GM13976 (cell line): ENCODE measurements around the gene CFAP97.
"Not testable (repeated sequence)": the region's sequence is repeated elsewhere in the genome, so short reads cannot be mapped to it uniquely, and the experiment has no call there.

Experiments used
- DNase-seq: peaks from one replicate; pipeline ENCODE4 v3.0.0; 2012; ENCODE audit warnings: low spot score
- CTCF ChIP-seq: IDR thresholded peaks from 2 replicates; pipeline ENCODE4 v1.5.1; 2012; ENCODE audit warnings: borderline replicate concordance, mild to moderate bottlenecking; ENCODE audit not compliant: insufficient read depth; ENCODE audit errors: extremely low read depth, missing control alignments, control extremely low read depth
- in situ Hi-C: fragments of 300-500 bp; cut with MboI; formaldehyde crosslinking; loops from one replicate; pipeline ENCODE4 v1.12.0; 2022; ENCODE audit warnings: low sequenced_read_pairs, mixed read lengths, inconsistent platforms; ENCODE audit not compliant: unreplicated experiment

Gene CFAP97

GRCh38 chr4:185242749-185243533 lies 39.1 kb upstream of the CFAP97 start:
- in situ Hi-C loops, result no loop called here
- DNase-seq, result no peak
- TF ChIP-seq CTCF, result no peak

DNA sequence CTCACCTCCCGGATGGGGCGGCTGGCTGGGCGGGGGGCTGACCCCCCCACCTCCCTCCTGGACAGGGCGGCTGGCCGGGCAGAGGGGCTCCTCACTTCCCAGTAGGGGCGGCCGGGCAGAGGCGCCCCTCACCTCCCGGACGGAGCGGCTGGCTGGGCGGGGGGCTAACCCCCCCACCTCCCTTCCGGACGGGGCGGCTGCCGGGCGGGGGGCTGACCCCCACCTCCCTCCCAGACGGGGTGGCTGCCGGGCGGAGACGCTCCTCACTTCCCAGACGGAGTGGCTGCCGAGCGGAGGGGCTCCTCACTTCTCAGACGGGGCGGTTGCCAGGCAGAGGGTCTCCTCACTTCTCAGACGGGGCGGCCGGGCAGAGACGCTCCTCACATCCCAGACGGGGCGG lies 36.7 kb upstream of the CFAP97 start:
- in situ Hi-C loops, DNase-seq: not testable (repeated sequence)

DNA sequence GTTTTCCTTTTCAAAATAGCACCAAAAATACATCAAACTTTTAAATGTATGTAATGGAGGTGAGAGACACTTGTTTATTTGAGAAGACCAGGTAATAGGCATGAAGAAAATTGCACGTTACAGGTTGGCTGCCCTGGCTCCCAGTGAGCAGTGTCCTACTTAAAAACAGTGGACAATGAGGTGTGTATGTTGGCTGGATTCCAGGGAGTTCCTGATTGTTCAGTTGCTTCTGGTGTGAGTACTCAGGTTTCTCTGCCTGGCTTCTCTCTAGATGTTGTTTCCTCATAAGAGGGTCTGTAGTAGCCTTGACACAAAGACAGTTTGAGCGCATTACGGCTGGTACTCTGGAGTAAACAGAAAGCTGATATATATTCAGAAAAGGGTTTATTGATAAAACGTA lies 35.0 kb upstream of the CFAP97 start:
- in situ Hi-C loops, result no loop called here
- no peak for DNase-seq
- TF ChIP-seq CTCF, result no peak

DNA sequence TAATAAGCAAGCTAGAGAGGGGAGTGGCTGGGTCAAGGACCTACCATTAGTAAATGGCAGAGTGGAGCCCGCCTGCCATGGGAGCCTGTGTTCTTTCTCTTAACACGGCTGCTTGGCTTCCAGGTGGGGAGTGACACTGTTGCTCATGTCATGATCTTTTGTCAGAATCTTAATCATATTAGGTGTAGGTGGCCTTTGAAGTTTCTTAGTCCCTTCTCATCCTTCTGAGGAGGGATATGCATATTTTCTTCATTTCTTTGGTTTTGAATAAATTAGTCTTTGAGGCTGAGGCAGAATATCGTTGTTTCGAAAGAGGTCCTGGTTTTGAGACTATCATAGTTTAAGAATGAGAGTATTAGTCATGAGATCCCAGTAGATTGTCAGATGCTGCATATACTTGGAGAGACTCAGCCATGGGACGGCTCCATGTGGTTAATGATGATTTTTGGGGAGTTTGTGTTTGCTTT lies 34.4 kb upstream of the CFAP97 start:
- DNase-seq, result no peak
- no peak for TF ChIP-seq CTCF
- in situ Hi-C loops, result no loop called here

DNA sequence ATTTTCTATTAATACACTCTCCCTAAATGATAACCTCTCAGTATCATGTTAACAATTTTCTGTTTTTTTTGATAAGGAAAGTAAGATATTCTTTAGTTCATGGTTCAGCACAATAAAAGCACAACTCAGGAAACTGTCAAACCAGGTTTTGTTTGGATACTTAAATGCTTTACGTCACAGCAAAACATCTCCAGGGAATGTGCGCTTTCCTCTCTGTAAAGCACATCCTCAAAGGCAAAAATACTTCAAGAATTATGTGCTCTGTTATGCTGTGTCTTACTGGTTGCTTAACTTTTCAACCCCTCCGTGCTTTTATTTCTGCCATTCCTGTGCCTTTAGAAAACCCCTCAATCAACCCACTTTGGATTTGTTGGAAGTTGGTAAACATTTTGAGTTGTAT lies 33.4 kb upstream of the CFAP97 start:
- TF ChIP-seq CTCF, result no peak
- in situ Hi-C loops, result no loop called here
- DNase-seq, result no peak

DNA sequence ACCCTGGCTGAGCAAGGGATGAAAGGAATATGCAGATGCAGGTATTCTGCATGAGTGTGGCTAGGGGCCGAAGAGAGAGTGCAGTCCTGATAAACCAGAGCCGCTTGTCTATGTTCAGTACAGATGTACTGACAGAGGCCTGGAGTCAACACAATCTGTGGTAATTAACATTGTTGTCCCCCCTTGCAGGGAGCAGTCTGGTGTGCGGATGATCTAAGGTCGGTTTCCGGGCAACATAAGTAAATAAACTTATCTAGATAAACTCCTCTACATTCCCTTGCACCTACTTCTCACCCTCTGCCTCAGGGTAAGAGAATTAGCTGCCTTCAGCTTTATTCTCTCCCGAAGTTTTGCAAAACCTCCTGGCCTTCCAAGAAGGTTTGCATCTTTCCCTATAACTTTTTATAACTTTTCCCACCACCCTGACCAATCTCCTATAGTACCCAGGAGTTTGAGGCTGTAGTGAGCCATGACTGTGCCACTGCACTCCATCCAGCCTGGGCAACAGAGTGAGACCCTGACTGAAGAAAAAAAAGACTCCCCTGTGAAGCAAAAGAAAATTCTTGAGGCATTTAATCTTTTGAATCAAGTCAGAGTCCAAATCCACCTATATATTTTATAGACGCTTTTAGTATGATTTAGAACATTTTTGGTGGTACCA lies 32.2 kb upstream of the CFAP97 start:
- DNase-seq, result no peak
- in situ Hi-C loops, result no loop called here
- no peak for TF ChIP-seq CTCF

DNA sequence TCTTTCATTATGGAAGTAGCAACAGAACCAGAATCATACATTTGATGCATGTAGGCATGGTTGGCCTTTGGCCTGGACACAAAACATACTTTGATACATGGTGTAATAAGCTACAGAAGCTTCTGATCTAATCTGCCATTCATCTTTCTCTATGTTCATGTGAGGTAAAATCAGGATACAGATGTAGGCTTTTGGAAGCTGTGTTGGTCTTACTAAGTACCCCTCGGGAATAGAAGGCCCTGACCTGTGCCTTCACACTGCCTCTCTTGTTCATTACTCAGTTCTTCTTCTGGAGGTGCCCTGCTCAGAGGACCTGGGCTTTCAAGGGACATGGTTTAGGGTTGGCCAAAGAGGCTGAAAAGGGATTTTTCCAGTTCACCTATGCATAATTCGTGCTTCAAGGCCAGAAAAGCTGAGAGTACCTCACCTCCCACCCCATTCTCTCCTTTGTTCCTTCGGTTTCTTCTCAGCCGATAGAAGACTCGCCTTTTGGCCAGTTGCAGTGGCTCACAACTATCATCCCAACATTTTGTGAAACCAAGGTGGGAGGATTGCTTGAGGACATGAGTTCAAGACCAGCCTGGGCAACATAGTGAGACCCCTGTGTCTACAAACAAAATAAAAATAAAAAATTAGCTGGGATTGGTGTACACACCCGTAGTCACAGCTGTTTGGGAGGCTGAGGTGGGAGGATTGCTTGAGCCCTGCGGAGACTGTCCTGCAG lies 31.5 kb upstream of the CFAP97 start:
- no peak for TF ChIP-seq CTCF
- DNase-seq, result no peak
- in situ Hi-C loops, result no loop called here
